AG09309 (cell line): ENCODE measurements around the gene RTF1.

Source experiments
- DNase-seq: peaks from one replicate; pipeline ENCODE4 v3.0.0-alpha.2; 2010; ENCODE audit warnings: low read depth
- H3K4me3 ChIP-seq: 2 replicates; pipeline ENCODE4 v1.5.1; 2011; ENCODE audit warnings: mild to moderate bottlenecking, low read depth, low read length, moderate library complexity; ENCODE audit not compliant: control insufficient read depth
- TF ChIP-seq, protein P1 (sequence below): IDR thresholded peaks from 2 replicates; pipeline ENCODE4 v1.5.1; 2011; ENCODE audit warnings: mild to moderate bottlenecking, low read depth, low read length, inconsistent platforms; ENCODE audit not compliant: insufficient read depth, control insufficient read depth; ENCODE audit errors: missing control alignments

The RTF1 gene

DNA sequence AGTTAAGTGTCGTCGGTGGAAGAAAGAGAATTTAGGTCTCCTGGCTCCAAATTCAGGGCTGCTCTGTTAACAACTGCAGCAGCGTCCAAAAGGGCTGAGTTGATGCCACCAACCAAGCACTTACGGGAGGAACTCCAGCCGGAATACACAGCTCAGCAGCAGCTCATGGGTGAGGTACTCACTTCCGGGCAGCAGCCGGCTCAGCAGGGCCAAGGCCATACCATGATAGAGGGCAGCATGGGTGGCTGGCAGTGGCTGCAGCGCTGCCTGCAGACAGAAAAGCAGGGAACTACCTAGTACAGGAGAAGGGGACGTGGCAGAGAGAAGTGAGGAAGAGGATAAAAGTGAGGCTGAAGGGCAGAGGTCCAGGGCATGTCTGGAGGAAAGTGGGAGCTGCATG lies 104.7 kb downstream of the RTF1 start:
- H3K4me3 ChIP-seq: no peak overlapping the region
- TF ChIP-seq, protein P1, sequence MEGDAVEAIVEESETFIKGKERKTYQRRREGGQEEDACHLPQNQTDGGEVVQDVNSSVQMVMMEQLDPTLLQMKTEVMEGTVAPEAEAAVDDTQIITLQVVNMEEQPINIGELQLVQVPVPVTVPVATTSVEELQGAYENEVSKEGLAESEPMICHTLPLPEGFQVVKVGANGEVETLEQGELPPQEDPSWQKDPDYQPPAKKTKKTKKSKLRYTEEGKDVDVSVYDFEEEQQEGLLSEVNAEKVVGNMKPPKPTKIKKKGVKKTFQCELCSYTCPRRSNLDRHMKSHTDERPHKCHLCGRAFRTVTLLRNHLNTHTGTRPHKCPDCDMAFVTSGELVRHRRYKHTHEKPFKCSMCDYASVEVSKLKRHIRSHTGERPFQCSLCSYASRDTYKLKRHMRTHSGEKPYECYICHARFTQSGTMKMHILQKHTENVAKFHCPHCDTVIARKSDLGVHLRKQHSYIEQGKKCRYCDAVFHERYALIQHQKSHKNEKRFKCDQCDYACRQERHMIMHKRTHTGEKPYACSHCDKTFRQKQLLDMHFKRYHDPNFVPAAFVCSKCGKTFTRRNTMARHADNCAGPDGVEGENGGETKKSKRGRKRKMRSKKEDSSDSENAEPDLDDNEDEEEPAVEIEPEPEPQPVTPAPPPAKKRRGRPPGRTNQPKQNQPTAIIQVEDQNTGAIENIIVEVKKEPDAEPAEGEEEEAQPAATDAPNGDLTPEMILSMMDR: no peak
- no peak for DNase-seq

DNA sequence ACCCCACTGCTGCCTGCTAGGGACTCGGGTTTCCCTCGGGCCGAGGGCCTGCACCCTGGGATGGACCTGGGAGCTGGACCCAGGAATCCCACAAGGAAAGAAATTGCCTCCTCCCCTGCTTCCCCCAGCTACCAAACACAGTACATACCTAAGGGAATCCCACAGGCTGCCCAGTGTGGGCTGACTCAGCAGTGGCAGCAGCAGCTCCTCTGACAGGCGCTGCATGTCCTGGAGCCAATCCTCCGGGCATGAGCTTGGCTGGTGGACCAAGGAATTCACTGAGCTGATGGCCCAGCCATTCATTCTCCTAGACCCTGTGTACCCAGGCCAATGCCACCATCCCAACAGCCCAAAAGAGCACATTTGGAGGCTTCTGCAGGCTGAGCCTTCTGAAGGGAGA lies 106.2 kb downstream of the RTF1 start:
- no peak for DNase-seq
- no peak overlapping the region for H3K4me3 ChIP-seq
- TF ChIP-seq, protein P1: no peak

DNA sequence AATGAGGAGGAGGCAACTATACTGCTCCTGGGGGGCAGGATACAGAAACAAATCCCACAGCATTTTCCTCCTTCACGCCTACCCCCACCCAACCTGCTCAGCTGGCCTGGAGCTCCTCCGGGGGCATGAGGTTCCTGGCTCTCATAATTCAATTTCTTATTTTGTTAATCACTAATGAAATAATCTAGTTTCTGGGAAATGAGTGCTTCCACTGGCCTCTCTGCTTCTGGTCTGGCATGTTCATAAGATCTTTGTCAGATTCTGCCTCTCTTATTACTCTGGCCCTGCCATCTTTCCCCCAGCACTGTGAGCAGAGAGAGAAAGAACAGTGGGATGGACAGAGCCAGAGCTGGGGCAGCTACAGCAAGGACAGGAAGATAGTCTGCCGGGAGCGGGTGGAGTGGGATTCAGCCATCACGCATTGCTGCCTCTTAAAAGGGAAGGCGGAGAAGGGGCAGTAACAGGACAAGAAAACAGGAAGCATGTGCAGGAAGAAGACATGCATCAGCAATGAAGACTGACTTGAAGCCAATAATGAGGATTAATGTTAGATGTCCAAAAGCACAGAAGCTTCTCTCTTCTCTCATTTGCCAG lies 113.6 kb downstream of the RTF1 start:
- TF ChIP-seq, protein P1: no peak
- DNase-seq: no peak
- no peak overlapping the region for H3K4me3 ChIP-seq
